Measurements from ENCODE around the gene AP1S1.

The AP1S1 gene

GRCh38 chr7:101174322-101174854 lies 20.1 kb downstream of the AP1S1 start:
- no peak for DNase-seq (ENCODE audit: low read depth)
- in situ Hi-C loops (cut with HindIII; ENCODE audit: low sequenced_read_pairs), result no loop called here
- TF ChIP-seq, protein P1, sequence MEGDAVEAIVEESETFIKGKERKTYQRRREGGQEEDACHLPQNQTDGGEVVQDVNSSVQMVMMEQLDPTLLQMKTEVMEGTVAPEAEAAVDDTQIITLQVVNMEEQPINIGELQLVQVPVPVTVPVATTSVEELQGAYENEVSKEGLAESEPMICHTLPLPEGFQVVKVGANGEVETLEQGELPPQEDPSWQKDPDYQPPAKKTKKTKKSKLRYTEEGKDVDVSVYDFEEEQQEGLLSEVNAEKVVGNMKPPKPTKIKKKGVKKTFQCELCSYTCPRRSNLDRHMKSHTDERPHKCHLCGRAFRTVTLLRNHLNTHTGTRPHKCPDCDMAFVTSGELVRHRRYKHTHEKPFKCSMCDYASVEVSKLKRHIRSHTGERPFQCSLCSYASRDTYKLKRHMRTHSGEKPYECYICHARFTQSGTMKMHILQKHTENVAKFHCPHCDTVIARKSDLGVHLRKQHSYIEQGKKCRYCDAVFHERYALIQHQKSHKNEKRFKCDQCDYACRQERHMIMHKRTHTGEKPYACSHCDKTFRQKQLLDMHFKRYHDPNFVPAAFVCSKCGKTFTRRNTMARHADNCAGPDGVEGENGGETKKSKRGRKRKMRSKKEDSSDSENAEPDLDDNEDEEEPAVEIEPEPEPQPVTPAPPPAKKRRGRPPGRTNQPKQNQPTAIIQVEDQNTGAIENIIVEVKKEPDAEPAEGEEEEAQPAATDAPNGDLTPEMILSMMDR (IDR thresholded peaks at IDR 0.05; ENCODE audit: low read depth, low read length, missing control alignments), result no peak
- no peak overlapping the region for H3K4me3 ChIP-seq (ENCODE audit: low read depth, low read length)

DNA sequence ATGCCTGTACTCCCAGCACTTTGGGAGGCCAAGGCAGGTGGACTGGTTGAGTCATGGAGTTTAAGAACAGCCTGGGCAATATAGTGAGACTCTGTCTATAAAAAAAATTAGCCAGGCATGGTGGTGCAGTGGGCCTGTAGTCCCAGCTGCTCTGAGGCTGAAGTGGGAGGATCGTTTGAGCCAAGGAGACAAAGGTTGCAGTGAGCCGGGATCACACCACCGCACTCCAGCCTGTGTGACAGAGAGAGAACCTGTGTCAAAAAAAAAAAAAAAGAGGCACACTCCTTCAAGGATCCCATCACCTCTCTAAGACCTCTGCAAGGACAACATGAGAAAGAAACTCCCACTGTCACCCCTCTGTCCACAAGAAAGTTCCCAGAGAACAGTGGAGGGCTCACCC lies 21.4 kb downstream of the AP1S1 start:
- H3K4me3 ChIP-seq (ENCODE audit: low read depth, low read length), result no peak overlapping the region
- TF ChIP-seq, protein P1 (IDR thresholded peaks at IDR 0.05; ENCODE audit: low read depth, low read length, missing control alignments), result no peak
- in situ Hi-C loops (cut with HindIII; ENCODE audit: low sequenced_read_pairs), result no loop called here
- no peak for DNase-seq (ENCODE audit: low read depth)

GRCh38 chr7:101177644-101178043 lies 23.4 kb downstream of the AP1S1 start:
- H3K4me3 ChIP-seq (ENCODE audit: low read depth, low read length), result no peak overlapping the region
- in situ Hi-C loops (cut with HindIII; ENCODE audit: low sequenced_read_pairs), result no loop called here
- DNase-seq (ENCODE audit: low read depth), result no peak
- TF ChIP-seq, protein P1 (IDR thresholded peaks at IDR 0.05; ENCODE audit: low read depth, low read length, missing control alignments), result no peak

- TF ChIP-seq, protein P1 (IDR thresholded peaks at IDR 0.05; ENCODE audit: low read depth, low read length, missing control alignments), result no peak
- H3K4me3 ChIP-seq (ENCODE audit: low read depth, low read length), result no peak overlapping the region
- DNase-seq (ENCODE audit: low read depth), result no peak
- in situ Hi-C loops (cut with HindIII; ENCODE audit: low sequenced_read_pairs), result no loop called here
These were observed 24.8 kb downstream of the AP1S1 start for GRCh38 chr7:101179117-101179516.

DNA sequence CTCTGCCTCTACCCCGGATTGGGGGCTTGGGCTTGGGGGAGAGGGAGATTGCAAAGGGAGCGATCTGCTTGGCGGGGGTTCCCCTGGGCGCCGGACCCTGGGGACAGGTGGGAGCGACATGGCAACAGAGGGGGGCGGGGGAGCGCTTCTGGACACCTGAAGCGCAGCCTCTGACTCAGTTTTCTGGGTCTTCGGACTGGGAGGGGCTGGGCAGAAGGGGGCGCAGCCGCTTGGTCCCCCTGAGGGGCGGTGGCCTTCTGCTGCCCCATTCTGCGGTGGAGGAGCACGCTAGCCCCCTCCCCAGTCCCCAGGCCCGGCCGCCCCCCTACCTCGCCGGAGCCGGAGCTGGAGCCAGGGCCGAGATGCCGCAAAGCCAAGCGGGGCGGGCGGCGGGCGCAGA lies 25.4 kb downstream of the AP1S1 start:
- no peak overlapping the region for H3K4me3 ChIP-seq (ENCODE audit: low read depth, low read length)
- in situ Hi-C loops (cut with HindIII; ENCODE audit: low sequenced_read_pairs), result no loop called here
- TF ChIP-seq, protein P1 (IDR thresholded peaks at IDR 0.05; ENCODE audit: low read depth, low read length, missing control alignments), result no peak
- DNase-seq (ENCODE audit: low read depth), result no peak

- TF ChIP-seq, protein P1 (IDR thresholded peaks at IDR 0.05; ENCODE audit: low read depth, low read length, missing control alignments), result no peak
- in situ Hi-C loops (cut with HindIII; ENCODE audit: low sequenced_read_pairs), result no loop called here
- no peak within 1 kb of the TSS for H3K4me3 ChIP-seq (ENCODE audit: low read depth, low read length)
- DNase-seq (ENCODE audit: low read depth), result no peak
These were observed 26.0 kb downstream of the AP1S1 start, which contains the start of gene NAT16 for GRCh38 chr7:101180130-101180755. Gene NAT16, minus strand, starts transcription at chr7:101180293. Its CDS starts 5,486 bp downstream, at chr7:101174807.

Measured in astrocyte of the cerebellum (primary cell).